Transverse colon (tissue), 4 donors: ENCODE results near the gene PPP1R7. TPM values are rescaled to one million over a fixed set of nuclear protein-coding genes. Genes with fewer than 3 reads are reported as not detected.

ENCODE experiments used
- DNase-seq: peaks from one replicate; pipeline ENCODE4 v3.0.0-alpha.2; 2019
- H3K27ac ChIP-seq, 4 donors: fragments of 200-600 bp; sonication (generic); 2 replicates each; pipeline ENCODE4 v1.5.1; 2016 to 2018; ENCODE audit warnings: inconsistent platforms in 4 of 4
- H3K27me3 ChIP-seq: fragments of 200-600 bp; sonication (generic); 2 replicates; pipeline ENCODE4 v1.5.1; 2017; ENCODE audit warnings: inconsistent platforms
- H3K36me3 ChIP-seq, 4 donors: fragments of 200-600 bp; sonication (generic); 2 replicates each; pipeline ENCODE4 v1.5.1; 2017 to 2019; ENCODE audit warnings: inconsistent platforms in 4 of 4
- H3K4me1 ChIP-seq, 4 donors: fragments of 200-600 bp; sonication (generic); 2 replicates each; pipeline ENCODE4 v1.5.1; 2017 to 2020; ENCODE audit warnings: inconsistent platforms in 4 of 4
- H3K4me3 ChIP-seq, 4 donors: fragments of 200-600 bp; sonication (generic); 1 replicate in 1 of 4; 2 replicates in 3 of 4; pipeline versions ENCODE4 v1.5.1 to v1.6.1; 2017 to 2019; ENCODE audit warnings: inconsistent platforms in 4 of 4
- H3K9me3 ChIP-seq, 2 donors: fragments of 200-600 bp; sonication (generic); 2 replicates each; pipeline ENCODE4 v1.5.1; 2017 to 2019; ENCODE audit warnings: inconsistent platforms in 2 of 2
- CTCF ChIP-seq, 5 experiments: fragments of 200-600 bp in 3 of 5; fragments of 450-650 bp in 2 of 5; sonication (generic) in 3 of 5; IDR thresholded peaks; 1 replicate in 2 of 5; 2 replicates in 3 of 5; pipeline ENCODE4 v1.5.1; 2016 to 2017; ENCODE audit warnings: antibody characterized with exemption in 5 of 5, inconsistent platforms in 3 of 5, mild to moderate bottlenecking in 2 of 5, moderate library complexity in 1 of 5
- EP300 ChIP-seq: sonication (generic); formaldehyde crosslinking; IDR thresholded peaks from one replicate; pipeline ENCODE4 v1.6.1; 2017; ENCODE audit warnings: antibody characterized with exemption, low read depth
- POLR2A ChIP-seq: fragments of 450-650 bp; IDR thresholded peaks from one replicate; pipeline ENCODE4 v1.6.1; 2016; ENCODE audit warnings: antibody characterized with exemption, mild to moderate bottlenecking, moderate library complexity
- POLR2AphosphoS5 ChIP-seq, 3 donors: sonication (generic); formaldehyde crosslinking; IDR thresholded peaks; one replicate each; pipeline ENCODE4 v1.6.1; 2016; ENCODE audit warnings: antibody characterized with exemption in 3 of 3
- WGBS, 2 donors: methylation state at CpG; one replicate each; pipeline ENCODE4 v1.1.5; 2018; ENCODE audit warnings: low coverage in 1 of 2; 5-methylcytosine and 5-hydroxymethylcytosine counted together
- in situ Hi-C, 4 donors: fragments of 200-750 bp; cut with MboI; loops; one replicate each; pipeline versions ENCODE4 v1.15.0 to v1.15.1; 2017; ENCODE audit warnings: low sequenced_read_pairs in 3 of 4, low pct_ligation_motif_present in 1 of 4, low pct_unique_long_range_greater_than_20kb in 1 of 4
- intact Hi-C: fragments of 100-400 bp; cut with DNase I; formaldehyde crosslinking; loops from one replicate; pipeline ENCODE4 v1.15.1; 2023; ENCODE audit warnings: low total_unique reads
- total RNA-seq, 4 donors: library from RNA; depleted of rRNA; stranded (reverse); fragments of >200 nt; gene quantifications; one replicate each; pipeline ENCODE4 v1.1.0, GENCODE V29; 2016

Gene PPP1R7
- total RNA-seq, 4 donors from 2014 or later = 10.8 to 84.2 (median 46.5) TPM

GRCh38 chr2:241182126-241182525 lies 31.9 kb downstream of the PPP1R7 start:
- DNase-seq = no peak
- WGBS, 2 donors = 97% methylated on average over 3 of the region's 3 CpGs; no CpG with 5 or more reads in 1 of the 2 donors

GRCh38 chr2:241182531-241183133 lies 32.4 kb downstream of the PPP1R7 start:
- WGBS, 2 donors = 89% methylated on average over 28 of the region's 28 CpGs; no CpG with 5 or more reads in 1 of the 2 donors
- Histone ChIP-seq H3K4me3 (no peak overlapping the region), H3K4me1 (no peaks in the 10 kb centered on the region), H3K36me3 (peaks cover 0 to 6% (median 2%) of the 10 kb centered on the region in 4 donors), H3K9me3 (no peaks in the 10 kb centered on the region), H3K27ac (no peak overlapping the region), H3K27me3 (no peaks in the 10 kb centered on the region)
- intact Hi-C loops = no loop called here
- DNase-seq = no peak
- in situ Hi-C loops = no loop called here
- TF ChIP-seq CTCF (IDR thresholded peaks at IDR 0.05) (no peak), EP300 (no peak), POLR2A (no peak), POLR2AphosphoS5 (IDR thresholded peaks at IDR 0.05) (no peak)

More at GRCh38 chr2:241182126-241182525, 31.9 kb downstream of the PPP1R7 start:
- Histone ChIP-seq H3K27ac (no peak overlapping the region), H3K36me3 (peaks cover 0 to 6% (median 2%) of the 10 kb centered on the region in 4 donors), H3K4me1 (no peaks in the 10 kb centered on the region), H3K27me3 (no peaks in the 10 kb centered on the region), H3K9me3 (no peaks in the 10 kb centered on the region), H3K4me3 (no peak overlapping the region)
- in situ Hi-C loops (no loop called here), intact Hi-C loops (no loop called here)
- TF ChIP-seq EP300 = no peak
- TF ChIP-seq POLR2A = no peak
- TF ChIP-seq POLR2AphosphoS5 (IDR thresholded peaks at IDR 0.05) = no peak
- TF ChIP-seq CTCF (IDR thresholded peaks at IDR 0.05) = no peak

- WGBS, 2 donors = 88 to 96% methylated on average over 5 to 9 of the region's 9 CpGs
- peaks cover 0 to 6% (median 2%) of the 10 kb centered on the region in 4 donors for H3K36me3 ChIP-seq
- in situ Hi-C loops = no loop called here
These were observed 33.0 kb downstream of the PPP1R7 start for GRCh38 chr2:241183221-241183620.

GRCh38 chr2:241184901-241185300 lies 34.6 kb downstream of the PPP1R7 start:
- TF ChIP-seq POLR2A (no peak), POLR2AphosphoS5 (IDR thresholded peaks at IDR 0.05) (no peak), CTCF (IDR thresholded peaks at IDR 0.05) (no peak), EP300 (no peak)
- Histone ChIP-seq H3K27ac (no peak overlapping the region), H3K4me3 (no peak overlapping the region), H3K36me3 (peaks cover 0 to 6% (median 0%) of the 10 kb centered on the region in 4 donors), H3K9me3 (no peaks in the 10 kb centered on the region), H3K27me3 (no peaks in the 10 kb centered on the region), H3K4me1 (peaks cover 0 to 3% (median 0%) of the 10 kb centered on the region in 4 donors)
- in situ Hi-C loops = no loop called here
- no peak for DNase-seq
- WGBS, 2 donors = 69 to 74% methylated on average over 5 to 9 of the region's 9 CpGs
- intact Hi-C loops = no loop called here

More at GRCh38 chr2:241183221-241183620, 33.0 kb downstream of the PPP1R7 start:
- no peaks in the 10 kb centered on the region for H3K27me3 ChIP-seq
- H3K4me3 ChIP-seq = no peak overlapping the region
- no peaks in the 10 kb centered on the region for H3K9me3 ChIP-seq
- H3K27ac ChIP-seq = no peak overlapping the region
- intact Hi-C loops = no loop called here
- H3K4me1 ChIP-seq = peaks cover 0 to 3% (median 0%) of the 10 kb centered on the region in 4 donors
- TF ChIP-seq CTCF (IDR thresholded peaks at IDR 0.05) = no peak
- no peak for TF ChIP-seq EP300
- no peak for TF ChIP-seq POLR2AphosphoS5 (IDR thresholded peaks at IDR 0.05)
- TF ChIP-seq POLR2A = no peak
- no peak for DNase-seq
